Neural progenitor cell (in vitro differentiated cells): ENCODE results near the gene IL3RA.

Experiments used
- CTCF ChIP-seq: fragments of 200-600 bp; sonication (generic); IDR thresholded peaks from 2 replicates; pipeline ENCODE4 v1.5.1; 2017; ENCODE audit warnings: antibody characterized with exemption, mild to moderate bottlenecking
- EZH2 ChIP-seq: fragments of 200-600 bp; sonication (generic); IDR thresholded peaks from 2 replicates; pipeline ENCODE4 v1.6.1; 2017; ENCODE audit warnings: antibody characterized with exemption, mild to moderate bottlenecking, moderate library complexity
- EZH2phosphoT487 ChIP-seq: fragments of 200-600 bp; sonication (generic); IDR thresholded peaks from 2 replicates; pipeline ENCODE4 v1.6.1; 2017; ENCODE audit warnings: antibody characterized with exemption

- TF ChIP-seq CTCF (no peak), EZH2 (no peak), EZH2phosphoT487 (no peak)
Measured at GRCh38 chrX:1358793-1359476, 22.4 kb downstream of the IL3RA start.
